Stimulated activated CD4-positive, alpha-beta T cell treated with anti-CD3 and anti-CD28 coated beads, Interleukin-1b, Interleukin-23, amount 100 ng/mL, for 1 hour (primary cell): ENCODE results near the gene ZNF568.

Experiments
- DNase-seq, 2 donors: peaks; one replicate each; pipeline ENCODE4 v3.0.0-alpha.2; 2020; ENCODE audit warnings: low read depth in 2 of 2

Gene ZNF568

GRCh38 chr19:36999313-36999712 lies 83.2 kb downstream of the ZNF568 start:
- no peak for DNase-seq

GRCh38 chr19:37007587-37008220 lies 91.6 kb downstream of the ZNF568 start:
- DNase-seq = peak in 1 of 2 donors; percentile 8

GRCh38 chr19:37009871-37010270 lies 93.7 kb downstream of the ZNF568 start:
- DNase-seq = no peak

DNA sequence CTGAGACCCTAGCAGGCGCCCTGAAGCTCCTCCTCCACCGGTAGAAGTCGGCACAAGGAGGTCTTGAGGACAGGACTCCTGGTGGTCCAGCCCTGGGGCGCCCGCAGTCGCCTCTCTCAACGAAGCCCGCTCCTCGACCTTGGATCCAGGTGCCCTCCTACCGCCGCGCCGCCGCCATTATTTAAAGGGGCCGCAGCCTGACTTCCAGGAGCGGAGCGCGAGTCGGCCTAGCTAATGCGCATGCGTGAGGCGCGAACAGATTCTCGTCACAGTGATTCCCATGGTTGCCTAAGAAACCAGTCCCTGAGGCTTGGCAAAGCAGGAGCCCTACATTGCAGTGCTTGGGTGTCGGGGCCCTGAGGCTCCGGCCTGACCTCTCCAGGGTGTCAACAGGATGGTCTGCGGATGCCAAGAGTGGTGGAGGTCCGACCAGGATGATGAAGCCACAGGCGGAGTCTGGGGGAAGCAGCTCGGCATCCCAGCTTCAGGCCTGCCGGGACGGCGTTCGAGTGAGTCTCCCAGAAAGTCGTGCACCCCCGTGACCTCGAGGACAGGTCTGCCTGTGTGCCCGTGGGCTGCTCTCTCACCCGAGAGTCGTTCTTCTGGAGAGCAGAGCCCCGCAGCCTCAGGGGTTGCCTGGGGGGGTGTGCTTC lies 96.1 kb downstream of the ZNF568 start:
- no peak for DNase-seq

DNA sequence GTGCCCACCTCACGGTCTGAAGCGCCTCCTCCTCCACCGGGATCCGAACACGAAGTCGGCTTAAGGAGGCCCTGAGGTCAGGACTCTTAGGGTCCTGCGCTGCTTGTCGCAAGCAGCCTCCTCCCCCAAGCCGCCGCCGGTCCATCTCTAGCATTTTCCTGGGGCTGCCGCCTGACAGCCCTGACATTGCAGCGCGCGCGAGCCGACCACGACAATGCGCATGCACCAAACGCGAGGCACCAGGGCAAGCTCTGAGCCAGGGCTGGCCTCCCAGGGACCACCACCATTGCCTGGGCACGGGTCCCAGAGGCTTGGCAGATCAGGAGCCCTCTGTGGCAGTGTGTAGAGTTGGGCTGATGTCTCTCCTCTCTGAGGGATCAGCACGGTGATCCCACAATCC lies 98.3 kb downstream of the ZNF568 start:
- no peak for DNase-seq

- DNase-seq = no peak
These were observed 129.0 kb downstream of the ZNF568 start for GRCh38 chr19:37045140-37045539.
